GM10266 (cell line): Measurements from ENCODE around the gene KISS1.

Experiments
- DNase-seq: peaks from one replicate; pipeline ENCODE4 v3.0.0; 2012; ENCODE audit errors: extremely low spot score
- CTCF ChIP-seq: IDR thresholded peaks from 2 replicates; pipeline ENCODE4 v1.5.1; 2012; ENCODE audit warnings: mild to moderate bottlenecking, low read depth; ENCODE audit not compliant: control insufficient read depth, insufficient read depth; ENCODE audit errors: missing control alignments

The KISS1 gene

GRCh38 chr1:204197068-204197467 lies 777 bp upstream of the KISS1 start:
- no peak for DNase-seq
- TF ChIP-seq CTCF, result no peak

- no peak for DNase-seq
- TF ChIP-seq CTCF, result no peak
These were observed 1.5 kb downstream of the KISS1 start for GRCh38 chr1:204194771-204195170.

- DNase-seq, result no peak
- no peak for TF ChIP-seq CTCF
These were observed 2.2 kb downstream of the KISS1 start for GRCh38 chr1:204194080-204194479.

GRCh38 chr1:204192589-204193352 lies 3.5 kb downstream of the KISS1 start:
- TF ChIP-seq CTCF, result no peak
- no peak for DNase-seq

GRCh38 chr1:204192046-204192445 lies 4.2 kb downstream of the KISS1 start:
- TF ChIP-seq CTCF, result no peak

GRCh38 chr1:204191456-204191855 lies 4.8 kb downstream of the KISS1 start:
- DNase-seq, result no peak

More at GRCh38 chr1:204192046-204192445, 4.2 kb downstream of the KISS1 start:
- no peak for DNase-seq

More at GRCh38 chr1:204191456-204191855, 4.8 kb downstream of the KISS1 start:
- no peak for TF ChIP-seq CTCF
